ENCODE measurements around the gene RNF149.
A peak's percentile ranks its signal among the peaks of the same experiment; 100 is the strongest.
"Not testable (repeated sequence)": the region's sequence is repeated elsewhere in the genome, so short reads cannot be mapped to it uniquely, and the experiment has no call there.

The RNF149 gene

GRCh38 chr2:101241158-101241557 lies 67.3 kb downstream of the RNF149 start:
- DNase-seq (ENCODE audit: low read depth), result peak; percentile 7
- no peak overlapping the region for H3K4me3 ChIP-seq (ENCODE audit: low read length)
- TF ChIP-seq, protein P1, sequence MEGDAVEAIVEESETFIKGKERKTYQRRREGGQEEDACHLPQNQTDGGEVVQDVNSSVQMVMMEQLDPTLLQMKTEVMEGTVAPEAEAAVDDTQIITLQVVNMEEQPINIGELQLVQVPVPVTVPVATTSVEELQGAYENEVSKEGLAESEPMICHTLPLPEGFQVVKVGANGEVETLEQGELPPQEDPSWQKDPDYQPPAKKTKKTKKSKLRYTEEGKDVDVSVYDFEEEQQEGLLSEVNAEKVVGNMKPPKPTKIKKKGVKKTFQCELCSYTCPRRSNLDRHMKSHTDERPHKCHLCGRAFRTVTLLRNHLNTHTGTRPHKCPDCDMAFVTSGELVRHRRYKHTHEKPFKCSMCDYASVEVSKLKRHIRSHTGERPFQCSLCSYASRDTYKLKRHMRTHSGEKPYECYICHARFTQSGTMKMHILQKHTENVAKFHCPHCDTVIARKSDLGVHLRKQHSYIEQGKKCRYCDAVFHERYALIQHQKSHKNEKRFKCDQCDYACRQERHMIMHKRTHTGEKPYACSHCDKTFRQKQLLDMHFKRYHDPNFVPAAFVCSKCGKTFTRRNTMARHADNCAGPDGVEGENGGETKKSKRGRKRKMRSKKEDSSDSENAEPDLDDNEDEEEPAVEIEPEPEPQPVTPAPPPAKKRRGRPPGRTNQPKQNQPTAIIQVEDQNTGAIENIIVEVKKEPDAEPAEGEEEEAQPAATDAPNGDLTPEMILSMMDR (IDR thresholded peaks at IDR 0.05; ENCODE audit: insufficient read depth, low read depth, low read length, missing control alignments), result no peak

DNA sequence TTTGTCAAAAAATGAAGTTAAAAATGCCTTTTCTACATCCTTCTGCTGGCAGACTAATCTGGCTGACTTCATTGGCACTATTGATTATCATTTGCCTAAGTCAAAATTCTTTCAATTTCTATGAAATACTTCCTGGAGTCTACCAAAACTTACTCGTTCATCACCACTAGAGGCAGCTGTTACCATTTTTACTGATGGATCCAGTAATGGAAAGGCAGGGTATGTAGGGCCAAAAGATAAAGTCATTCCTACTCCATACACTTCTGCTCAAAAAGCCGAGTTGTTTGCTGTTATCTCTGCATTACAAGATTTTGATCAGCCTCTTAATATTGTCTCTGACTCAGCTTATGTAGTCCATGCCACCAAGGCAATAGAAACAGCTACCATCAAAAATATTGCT lies 67.8 kb downstream of the RNF149 start:
- not testable (repeated sequence) for H3K4me3 ChIP-seq (ENCODE audit: low read length)
- peak; percentile 35 for DNase-seq (ENCODE audit: low read depth)
- TF ChIP-seq, protein P1 (IDR thresholded peaks at IDR 0.05; ENCODE audit: insufficient read depth, low read depth, low read length, missing control alignments), result peak; percentile 52

GRCh38 chr2:101239760-101240118 lies 68.8 kb downstream of the RNF149 start:
- DNase-seq (ENCODE audit: low read depth); H3K4me3 ChIP-seq (ENCODE audit: low read length): not testable (repeated sequence)

- peak; percentile 26 for DNase-seq (ENCODE audit: low read depth)
- TF ChIP-seq, protein P1 (IDR thresholded peaks at IDR 0.05; ENCODE audit: insufficient read depth, low read depth, low read length, missing control alignments), result no peak
- no peak overlapping the region for H3K4me3 ChIP-seq (ENCODE audit: low read length)
These were observed 69.4 kb downstream of the RNF149 start for GRCh38 chr2:101238930-101239759.

DNA sequence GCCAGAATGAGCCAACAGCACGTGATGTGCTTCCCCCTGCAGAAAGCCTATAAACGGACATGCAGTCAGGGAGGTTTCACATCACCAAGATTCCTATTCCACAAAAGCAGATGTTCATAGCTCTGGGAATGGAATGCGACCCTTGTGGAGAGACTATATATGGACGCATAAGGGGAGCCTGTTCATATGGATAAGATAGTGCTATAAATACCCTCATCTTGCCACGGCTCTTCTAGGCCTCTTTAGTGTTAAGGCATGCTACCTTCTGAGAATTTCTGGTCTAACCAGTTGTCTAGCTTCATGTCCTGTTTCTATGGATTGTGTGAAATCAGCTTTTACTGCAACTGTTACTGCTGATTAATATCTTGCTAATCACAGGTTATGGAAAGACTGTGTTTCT lies 70.6 kb downstream of the RNF149 start:
- DNase-seq (ENCODE audit: low read depth), result peak; percentile 27

DNA sequence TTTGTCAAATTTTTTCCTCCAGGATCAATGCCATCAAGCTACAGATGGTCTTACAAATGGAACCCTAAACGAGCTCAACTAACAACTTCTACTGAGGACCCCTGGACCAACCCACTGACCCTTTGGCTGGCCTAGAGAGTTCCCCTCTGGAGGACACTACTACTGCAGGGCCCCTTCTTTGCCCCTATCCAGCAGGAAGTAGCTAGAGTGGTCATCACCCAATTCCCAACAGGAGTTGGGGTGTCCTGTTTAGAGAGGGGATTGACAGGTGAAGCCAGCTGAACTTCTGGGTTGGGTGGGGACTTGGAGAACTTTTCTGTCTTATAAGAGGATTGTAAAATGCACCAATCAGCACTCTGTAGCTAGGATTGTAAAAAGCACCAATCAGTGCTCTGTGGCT lies 72.5 kb downstream of the RNF149 start:
- not testable (repeated sequence) for DNase-seq (ENCODE audit: low read depth); H3K4me3 ChIP-seq (ENCODE audit: low read length)

More for the DNA sequence above, 70.6 kb downstream of the RNF149 start:
- H3K4me3 ChIP-seq (ENCODE audit: low read length), result not testable (repeated sequence)

DNA sequence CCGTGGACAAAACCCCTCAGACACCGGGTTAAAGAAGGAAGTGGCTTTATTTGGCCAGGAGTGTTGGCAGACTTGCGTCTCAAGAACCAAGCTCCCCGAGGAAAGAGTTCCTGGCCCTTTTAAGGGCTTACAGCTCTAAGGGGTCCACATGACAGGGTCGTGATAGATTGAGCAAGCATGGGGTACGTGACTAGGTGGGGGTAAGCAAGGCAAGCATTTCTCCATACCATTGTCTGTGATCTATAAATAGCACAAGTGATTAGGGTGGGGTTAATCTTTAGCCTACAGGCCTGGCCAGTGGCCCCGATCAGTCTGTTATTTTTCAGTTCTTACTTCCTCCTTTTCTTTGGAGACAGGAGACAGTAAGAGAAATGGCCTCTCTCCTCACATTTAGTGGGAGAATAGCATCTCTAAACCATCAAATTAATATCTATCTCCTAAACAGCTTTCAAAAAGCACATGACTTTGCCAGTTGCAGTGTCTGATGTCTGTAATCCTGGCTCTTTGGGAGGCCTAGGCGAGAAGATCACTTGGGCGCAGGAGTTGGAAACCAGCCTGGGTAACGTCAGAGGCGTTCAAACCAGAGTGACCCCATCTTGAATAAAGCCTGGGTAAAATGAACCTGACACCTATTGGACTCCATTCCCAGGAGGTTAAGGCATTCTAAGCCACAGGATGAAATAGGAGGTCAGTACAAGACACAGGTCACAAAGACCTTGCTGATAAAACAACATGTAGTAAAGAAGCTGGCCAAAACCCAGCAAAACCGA lies 74.1 kb downstream of the RNF149 start:
- no peak for DNase-seq (ENCODE audit: low read depth)
- no peak overlapping the region for H3K4me3 ChIP-seq (ENCODE audit: low read length)
- TF ChIP-seq, protein P1 (IDR thresholded peaks at IDR 0.05; ENCODE audit: insufficient read depth, low read depth, low read length, missing control alignments), result no peak

GRCh38 chr2:101232770-101233169 lies 75.7 kb downstream of the RNF149 start:
- H3K4me3 ChIP-seq (ENCODE audit: low read length), result no peak overlapping the region
- TF ChIP-seq, protein P1 (IDR thresholded peaks at IDR 0.05; ENCODE audit: insufficient read depth, low read depth, low read length, missing control alignments), result no peak
- DNase-seq (ENCODE audit: low read depth), result no peak
